K562 (cell line): Measurements from ENCODE around the gene E2F1. TPM values are rescaled to one million over a fixed set of nuclear protein-coding genes. Genes with fewer than 3 reads are reported as not detected.

Experiments used
- ATF3 ChIP-seq, 2 experiments: fragments of 450-650 bp in 1 of 2; sonication (generic) in 1 of 2; formaldehyde crosslinking in 1 of 2; IDR thresholded peaks in 1 of 2; conservative IDR thresholded peaks in 1 of 2; 2 replicates each; pipeline versions ENCODE4 v1.6.1 to v1.8.1; 2016 to 2023; ENCODE audit warnings: mild to moderate bottlenecking in 2 of 2, moderate library complexity in 2 of 2, inconsistent platforms in 1 of 2, missing genetic modification reagents in 1 of 2
- BRD9 ChIP-seq: fragments of 450-650 bp; IDR thresholded peaks from 2 replicates; pipeline ENCODE4 v1.6.1; 2018; ENCODE audit warnings: low read depth; ENCODE audit not compliant: partially characterized antibody
- CBX8 ChIP-seq: fragments of 200-600 bp; sonication (generic); IDR thresholded peaks from 2 replicates; pipeline ENCODE4 v1.6.1; 2012; ENCODE audit warnings: borderline replicate concordance, mixed run types, low read depth, mild to moderate bottlenecking, moderate library complexity, mixed read lengths, low read length, control low read depth, inconsistent platforms; ENCODE audit not compliant: poor library complexity, severe bottlenecking; ENCODE audit errors: extremely low read depth
- CTCFL ChIP-seq: IDR thresholded peaks from 2 replicates; pipeline ENCODE4 v1.6.1; 2011; ENCODE audit warnings: borderline replicate concordance, low read depth, mild to moderate bottlenecking, moderate library complexity, low read length; ENCODE audit not compliant: insufficient read depth, poor library complexity, severe bottlenecking
- DPF2 ChIP-seq: fragments of 450-650 bp; IDR thresholded peaks from 2 replicates; pipeline ENCODE4 v1.6.1; 2016
- EGR1 ChIP-seq: fragments of 450-650 bp; conservative IDR thresholded peaks from 2 replicates; pipeline ENCODE4 v1.6.1; 2017; ENCODE audit warnings: mild to moderate bottlenecking
- EP400 ChIP-seq: fragments of 450-650 bp; IDR thresholded peaks from 2 replicates; pipeline ENCODE4 v1.6.1; 2017; ENCODE audit warnings: antibody characterized with exemption, mild to moderate bottlenecking, moderate library complexity
- HOXB6 ChIP-seq: fragments of 250-450 bp; sonication (Bioruptor Pico); IDR thresholded peaks from 2 replicates; pipeline ENCODE4 v1.5.1; 2022; ENCODE audit warnings: mild to moderate bottlenecking, borderline replicate concordance
- MAFG ChIP-seq: fragments of 450-650 bp; conservative IDR thresholded peaks from 2 replicates; pipeline ENCODE4 v1.6.1; 2016; ENCODE audit warnings: missing genetic modification characterization, missing compliant biosample characterization
- NEUROD1 ChIP-seq: fragments of 150-350 bp; IDR thresholded peaks from 2 replicates; pipeline ENCODE4 v1.6.1; 2014; ENCODE audit warnings: borderline replicate concordance, low read length, low read depth; ENCODE audit not compliant: partially characterized antibody
- POLR3A ChIP-seq: IDR thresholded peaks from 2 replicates; pipeline ENCODE4 v1.6.1; 2011; ENCODE audit warnings: borderline replicate concordance, mild to moderate bottlenecking, moderate library complexity; ENCODE audit not compliant: insufficient read length, insufficient read depth; ENCODE audit errors: extremely low read depth
- PRMT5 ChIP-seq: sonication (generic); formaldehyde crosslinking; IDR thresholded peaks from 2 replicates; pipeline ENCODE4 v1.5.0; 2020; ENCODE audit warnings: missing genetic modification reagents
- SIN3A ChIP-seq, 2 experiments: fragments of 150-350 bp in 1 of 2; IDR thresholded peaks; 2 replicates each; pipeline ENCODE4 v1.6.1; 2011 to 2016; ENCODE audit warnings: borderline replicate concordance in 2 of 2, low read depth in 2 of 2, low read length in 2 of 2, mild to moderate bottlenecking in 2 of 2, moderate library complexity in 2 of 2; ENCODE audit not compliant: control insufficient read depth in 1 of 2
- SIX5 ChIP-seq, 2 experiments: IDR thresholded peaks; 2 replicates each; pipeline ENCODE4 v1.6.1; 2011; ENCODE audit warnings: low read length in 2 of 2, borderline replicate concordance in 1 of 2, low read depth in 1 of 2, mild to moderate bottlenecking in 1 of 2, moderate library complexity in 1 of 2; ENCODE audit not compliant: insufficient read depth in 1 of 2
- THRA ChIP-seq: fragments of 450-650 bp; IDR thresholded peaks from 2 replicates; pipeline ENCODE4 v1.6.1; 2017; ENCODE audit warnings: mild to moderate bottlenecking, moderate library complexity
- polyA plus RNA-seq, 8 experiments: library from polyadenylated mRNA; depleted of rRNA in 4 of 8; stranded (reverse) in 5 of 8; unstranded in 3 of 8; fragments of >200 nt; fragmentation: Nextera tagmentation in 2 of 8; fragmentation: Illumina TruSeq in 1 of 8; extraction: Ambion mirVana in 2 of 8; extraction: Trizol in 1 of 8; gene quantifications; 2 replicates each; pipeline versions ENCODE4 v1.2.1 to v1.2.3, GENCODE V29; 2011 to 2014; ENCODE audit warnings: inconsistent platforms in 1 of 8, missing spikeins in 1 of 8
- total RNA-seq, 7 experiments: library from RNA; depleted of rRNA in 6 of 7; stranded (reverse); fragments of >200 nt in 6 of 7; fragmentation: Illumina TruSeq in 2 of 7; extraction: Trizol in 2 of 7; gene quantifications; 2 replicates each; pipeline versions ENCODE4 v1.2.1 to v1.2.3, GENCODE V29; 2011 to 2021; ENCODE audit warnings: low replicate concordance in 1 of 7
- TF ChIP-seq, protein P1 (sequence below), 2 experiments: fragments of 450-650 bp; conservative IDR thresholded peaks; 2 replicates each; pipeline ENCODE4 v1.6.1; 2017; ENCODE audit warnings: mild to moderate bottlenecking in 2 of 2, moderate library complexity in 2 of 2

Gene E2F1
- total and polyA plus RNA-seq, 9 of the 15 experiments (the other 6 are each of a cell fraction or from before 2014, with no cell fraction given): 0.14 to 30.6 (median 13.1) TPM

DNA sequence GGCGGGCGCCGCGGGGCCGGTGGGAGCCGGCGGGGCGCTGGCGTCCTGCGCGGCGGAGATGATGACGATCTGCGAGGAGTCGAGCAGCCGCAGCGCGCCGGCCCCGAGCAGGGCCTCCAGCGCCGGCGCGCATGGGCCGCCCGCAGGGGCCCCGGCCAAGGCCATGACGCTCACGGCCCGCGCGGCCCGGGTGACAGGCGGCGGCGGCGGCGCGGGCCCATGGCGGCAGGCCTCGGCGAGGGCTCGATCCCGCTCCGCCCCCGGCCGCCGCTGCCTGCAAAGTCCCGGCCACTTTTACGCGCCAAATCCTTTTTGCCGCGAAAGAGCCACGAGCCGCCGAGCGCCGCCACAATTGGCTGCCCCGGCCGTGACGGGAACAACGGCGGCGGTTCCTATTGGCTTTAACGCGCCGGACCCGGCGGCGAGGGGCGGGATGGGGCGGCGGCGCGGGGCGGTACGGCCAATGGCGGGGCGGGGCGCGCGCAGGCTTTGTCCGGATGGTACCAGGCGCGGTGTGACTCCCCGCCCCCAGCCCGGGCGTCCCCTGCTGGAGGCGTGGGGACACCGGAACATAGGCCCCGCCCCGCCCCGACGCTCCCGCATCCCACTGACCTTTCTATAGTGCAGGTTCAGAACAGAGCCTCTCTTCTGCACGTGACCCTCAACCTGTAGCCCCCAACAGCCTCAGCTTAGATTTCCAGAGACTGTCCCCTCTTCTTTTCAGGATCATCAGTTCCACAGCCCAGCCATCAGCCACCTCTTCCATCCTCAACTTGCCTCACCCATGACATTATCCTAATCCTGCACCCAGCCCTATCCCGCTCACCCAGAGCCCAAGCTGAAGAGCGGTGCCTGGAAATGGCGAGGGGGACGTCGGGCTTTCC, at the start of gene E2F1 (continued):
- TF ChIP-seq EP400: no peak; the same call in 1 of the 2 replicates
- TF ChIP-seq CTCFL: peak; percentile 98
- TF ChIP-seq SIX5 (IDR thresholded peaks at IDR 0.05; ENCODE audit: borderline replicate concordance in 1 of 2, insufficient read depth in 1 of 2, low read depth in 1 of 2, low read length in 2 of 2): no peak
- TF ChIP-seq POLR3A: no peak
- no peak for TF ChIP-seq CBX8
- TF ChIP-seq, protein P1, sequence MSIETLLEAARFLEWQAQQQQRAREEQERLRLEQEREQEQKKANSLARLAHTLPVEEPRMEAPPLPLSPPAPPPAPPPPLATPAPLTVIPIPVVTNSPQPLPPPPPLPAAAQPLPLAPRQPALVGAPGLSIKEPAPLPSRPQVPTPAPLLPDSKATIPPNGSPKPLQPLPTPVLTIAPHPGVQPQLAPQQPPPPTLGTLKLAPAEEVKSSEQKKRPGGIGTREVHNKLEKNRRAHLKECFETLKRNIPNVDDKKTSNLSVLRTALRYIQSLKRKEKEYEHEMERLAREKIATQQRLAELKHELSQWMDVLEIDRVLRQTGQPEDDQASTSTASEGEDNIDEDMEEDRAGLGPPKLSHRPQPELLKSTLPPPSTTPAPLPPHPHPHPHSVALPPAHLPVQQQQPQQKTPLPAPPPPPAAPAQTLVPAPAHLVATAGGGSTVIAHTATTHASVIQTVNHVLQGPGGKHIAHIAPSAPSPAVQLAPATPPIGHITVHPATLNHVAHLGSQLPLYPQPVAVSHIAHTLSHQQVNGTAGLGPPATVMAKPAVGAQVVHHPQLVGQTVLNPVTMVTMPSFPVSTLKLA (conservative IDR thresholded peaks at IDR 0.05): peak; percentile 94 to 98
- TF ChIP-seq MAFG (tag): no peak
- TF ChIP-seq EGR1: peak; percentile 36; the same call in 1 of the 2 replicates
- no peak for TF ChIP-seq BRD9
- no peak for TF ChIP-seq ATF3 (IDR thresholded peaks at IDR 0.05)
- TF ChIP-seq ATF3 (CRISPR knock-in tag; conservative IDR thresholded peaks at IDR 0.05): peak; percentile 23; the same call in 1 of the 2 replicates
- TF ChIP-seq SIN3A (IDR thresholded peaks at IDR 0.05; ENCODE audit: borderline replicate concordance in 2 of 2, control insufficient read depth in 1 of 2, low read depth in 2 of 2, low read length in 2 of 2): peak in 1 of 2 experiments; percentile 40; a peak in 1 of 4 replicates
- no peak for TF ChIP-seq HOXB6 (CRISPR knock-in tag)
- no peak for TF ChIP-seq THRA
- no peak for TF ChIP-seq PRMT5 (CRISPR knock-in tag)
- no peak for TF ChIP-seq DPF2
- peak; percentile 80 for TF ChIP-seq NEUROD1
